SU-DHL-6 (cell line): ENCODE results near the gene EID2B.

Experiments
- H2AFZ ChIP-seq: fragments of 200-600 bp; sonication (generic); 2 replicates; pipeline ENCODE4 v1.6.1; 2014; ENCODE audit warnings: low read depth, mild to moderate bottlenecking, moderate library complexity, mixed read lengths, antibody characterized with exemption, low read length; ENCODE audit not compliant: severe bottlenecking
- H3F3A ChIP-seq: fragments of 200-600 bp; shearing (Covaris generic); 2 replicates; pipeline ENCODE4 v1.6.0; 2016; ENCODE audit warnings: antibody characterized with exemption, mild to moderate bottlenecking; ENCODE audit not compliant: insufficient read depth
- H3K27ac ChIP-seq: fragments of 200-600 bp; sonication (generic); 2 replicates; pipeline ENCODE4 v1.5.1; 2016; ENCODE audit warnings: low read depth, mild to moderate bottlenecking, low read length, moderate library complexity, mixed read lengths
- H3K27me3 ChIP-seq: fragments of 200-600 bp; sonication (generic), shearing (Covaris generic); 2 replicates; pipeline ENCODE4 v1.6.0; 2014; ENCODE audit warnings: mild to moderate bottlenecking, low read length
- H3K36me3 ChIP-seq: fragments of 200-600 bp; sonication (generic); 2 replicates; pipeline ENCODE4 v1.6.1; 2014; ENCODE audit warnings: mild to moderate bottlenecking, low read length, mixed read lengths
- H3K4me2 ChIP-seq: fragments of 300-600, 200-600 bp; shearing (Covaris generic), sonication (generic); 2 replicates; pipeline ENCODE4 v1.6.0; 2014; ENCODE audit warnings: low read length, low read depth, mild to moderate bottlenecking; ENCODE audit not compliant: poor library complexity, severe bottlenecking
- H3K4me3 ChIP-seq: fragments of 200-600 bp; sonication (generic); 2 replicates; pipeline ENCODE4 v1.5.1; 2014; ENCODE audit warnings: antibody characterized with exemption, low read length, mild to moderate bottlenecking, mixed read lengths; ENCODE audit not compliant: insufficient read depth, poor library complexity, severe bottlenecking
- H3K79me2 ChIP-seq: fragments of 200-600 bp; sonication (generic); 2 replicates; pipeline ENCODE4 v1.6.1; 2014; ENCODE audit warnings: mild to moderate bottlenecking, low read length, moderate library complexity; ENCODE audit not compliant: insufficient read depth
- H3K9ac ChIP-seq: fragments of 200-600 bp; sonication (generic); 2 replicates; pipeline ENCODE4 v1.7.0; 2014; ENCODE audit warnings: mild to moderate bottlenecking, low read length
- H3K9me2 ChIP-seq: fragments of 200-600 bp; sonication (generic); replicated peaks from 2 replicates; pipeline ENCODE4 v1.6.1; 2014; ENCODE audit warnings: low read length; ENCODE audit not compliant: insufficient read depth
- H3K9me3 ChIP-seq: fragments of 200-600 bp; sonication (generic); 2 replicates; pipeline ENCODE4 v1.6.1; 2014; ENCODE audit warnings: low read length, mixed read lengths; ENCODE audit not compliant: insufficient read depth
- H4K20me1 ChIP-seq: fragments of 200-600 bp; sonication (generic); 2 replicates; pipeline ENCODE4 v1.6.1; 2014; ENCODE audit warnings: low read depth, mild to moderate bottlenecking, antibody characterized with exemption, low read length, moderate library complexity, mixed read lengths
- EZH2phosphoT487 ChIP-seq: fragments of 200-600 bp; sonication (generic), shearing (Covaris generic); conservative IDR thresholded peaks from 2 replicates; pipeline ENCODE4 v1.6.1; 2018; ENCODE audit warnings: mild to moderate bottlenecking, antibody characterized with exemption, low read length, moderate library complexity, mixed read lengths
- TF ChIP-seq, protein P1 (sequence below): fragments of 200-600 bp; sonication (generic); IDR thresholded peaks from one replicate; pipeline ENCODE4 v1.5.1; 2017; ENCODE audit warnings: antibody characterized with exemption, mild to moderate bottlenecking, low read length, moderate library complexity; ENCODE audit not compliant: insufficient read depth, poor library complexity, severe bottlenecking

EID2B gene

DNA sequence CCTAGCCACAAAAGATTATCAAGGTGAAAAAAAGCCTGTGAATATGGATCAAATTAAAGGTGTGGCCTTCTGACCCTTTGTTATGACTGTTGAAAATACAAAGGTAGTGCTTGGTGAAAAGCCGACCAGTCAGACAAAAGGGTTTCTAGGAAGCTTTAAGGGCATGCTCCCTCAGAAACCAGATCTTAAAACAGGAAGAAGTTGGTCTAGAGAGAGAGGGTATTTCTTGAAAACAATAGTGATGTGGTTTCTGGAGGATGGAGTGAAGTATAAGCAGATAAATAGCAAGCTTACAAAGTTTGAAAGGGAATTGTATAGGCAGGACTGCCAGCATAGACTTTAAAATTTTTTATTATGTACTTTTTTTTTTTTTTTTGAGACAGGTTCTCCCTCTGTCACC, 12.3 kb upstream of the EID2B start:
- no peak overlapping the region for H3K27ac ChIP-seq
- TF ChIP-seq, protein P1, sequence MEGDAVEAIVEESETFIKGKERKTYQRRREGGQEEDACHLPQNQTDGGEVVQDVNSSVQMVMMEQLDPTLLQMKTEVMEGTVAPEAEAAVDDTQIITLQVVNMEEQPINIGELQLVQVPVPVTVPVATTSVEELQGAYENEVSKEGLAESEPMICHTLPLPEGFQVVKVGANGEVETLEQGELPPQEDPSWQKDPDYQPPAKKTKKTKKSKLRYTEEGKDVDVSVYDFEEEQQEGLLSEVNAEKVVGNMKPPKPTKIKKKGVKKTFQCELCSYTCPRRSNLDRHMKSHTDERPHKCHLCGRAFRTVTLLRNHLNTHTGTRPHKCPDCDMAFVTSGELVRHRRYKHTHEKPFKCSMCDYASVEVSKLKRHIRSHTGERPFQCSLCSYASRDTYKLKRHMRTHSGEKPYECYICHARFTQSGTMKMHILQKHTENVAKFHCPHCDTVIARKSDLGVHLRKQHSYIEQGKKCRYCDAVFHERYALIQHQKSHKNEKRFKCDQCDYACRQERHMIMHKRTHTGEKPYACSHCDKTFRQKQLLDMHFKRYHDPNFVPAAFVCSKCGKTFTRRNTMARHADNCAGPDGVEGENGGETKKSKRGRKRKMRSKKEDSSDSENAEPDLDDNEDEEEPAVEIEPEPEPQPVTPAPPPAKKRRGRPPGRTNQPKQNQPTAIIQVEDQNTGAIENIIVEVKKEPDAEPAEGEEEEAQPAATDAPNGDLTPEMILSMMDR, result no peak
- no peak for TF ChIP-seq EZH2phosphoT487
- no peaks in the 10 kb centered on the region for H3K27me3 ChIP-seq
- H3K9ac ChIP-seq, result no peak overlapping the region
- no peak overlapping the region for H3K4me2 ChIP-seq
- H3K36me3 ChIP-seq, result no peaks in the 10 kb centered on the region
- no peaks in the 10 kb centered on the region for H3K79me2 ChIP-seq
- no peaks in the 10 kb centered on the region for H3K9me2 ChIP-seq
- no peaks in the 10 kb centered on the region for H3F3A ChIP-seq
- H3K9me3 ChIP-seq, result no peaks in the 10 kb centered on the region
- H3K4me3 ChIP-seq, result no peak overlapping the region
- no peaks in the 10 kb centered on the region for H4K20me1 ChIP-seq
- no peak overlapping the region for H2AFZ ChIP-seq

DNA sequence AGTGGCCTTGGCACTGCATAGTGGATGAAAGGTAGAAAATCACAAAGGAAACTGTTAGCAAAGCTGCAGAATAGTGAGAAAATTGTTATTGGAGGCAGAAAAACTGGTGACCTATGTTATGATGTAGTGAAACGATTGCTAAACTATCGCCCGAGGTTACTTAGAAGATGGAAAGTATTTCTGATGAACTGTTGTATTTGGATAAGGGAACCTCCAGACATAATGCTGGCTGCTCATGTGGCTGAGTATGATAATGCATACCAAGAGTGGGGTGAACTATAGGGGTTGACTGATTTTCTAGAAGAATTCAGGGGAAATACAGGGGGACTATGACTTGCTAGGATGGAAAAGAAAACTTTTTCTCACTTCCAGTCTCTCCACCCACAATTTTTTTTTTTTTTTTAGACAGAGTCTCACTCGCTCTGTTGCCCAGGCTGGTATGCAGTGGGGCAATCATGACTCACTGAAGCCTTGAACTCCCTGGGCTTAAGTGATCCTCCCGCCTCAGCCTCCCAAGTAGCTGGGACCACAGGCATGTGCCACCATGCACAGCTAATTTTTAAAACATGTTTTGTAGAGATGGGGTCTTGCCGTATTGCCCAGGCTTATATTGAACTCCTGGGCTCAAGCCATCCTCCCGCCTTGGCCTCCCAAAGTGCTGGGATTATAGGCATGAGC, 11.7 kb upstream of the EID2B start:
- H3K79me2 ChIP-seq, result peaks cover under 1% of the 10 kb centered on the region; the same call in 1 of the 2 replicates
- no peak overlapping the region for H3K27ac ChIP-seq
- no peak overlapping the region for H3K9ac ChIP-seq
- no peaks in the 10 kb centered on the region for H3K9me2 ChIP-seq
- H4K20me1 ChIP-seq, result no peaks in the 10 kb centered on the region
- no peaks in the 10 kb centered on the region for H3K27me3 ChIP-seq
- no peaks in the 10 kb centered on the region for H3K9me3 ChIP-seq
- no peak for TF ChIP-seq EZH2phosphoT487
- TF ChIP-seq, protein P1, result no peak
- no peak overlapping the region for H2AFZ ChIP-seq
- no peak overlapping the region for H3K4me2 ChIP-seq
- no peak overlapping the region for H3K4me3 ChIP-seq
- no peaks in the 10 kb centered on the region for H3K36me3 ChIP-seq
- no peaks in the 10 kb centered on the region for H3F3A ChIP-seq

DNA sequence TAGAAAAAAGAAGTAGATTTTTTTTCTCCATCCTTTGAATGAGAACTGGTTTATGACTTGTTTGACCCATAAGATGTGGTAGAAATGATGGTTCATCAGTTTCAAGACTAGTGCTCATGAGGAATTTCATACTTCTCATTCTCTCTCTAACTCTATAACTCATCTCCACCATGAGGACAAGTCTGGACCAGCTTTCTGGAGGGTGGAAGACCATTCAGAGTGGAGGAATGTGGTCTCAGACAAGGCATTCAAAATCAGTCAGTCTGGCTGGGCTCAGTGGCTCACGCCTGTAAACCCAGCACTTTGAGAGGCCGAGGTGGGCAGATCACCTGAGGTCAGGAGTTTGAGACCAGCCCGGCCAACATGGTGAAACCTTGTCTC, 10.8 kb upstream of the EID2B start:
- H3K4me2 ChIP-seq, result no peak overlapping the region
- no peak overlapping the region for H2AFZ ChIP-seq
- H3K27me3 ChIP-seq, result no peaks in the 10 kb centered on the region
- peaks cover 10% of the 10 kb centered on the region for H3K79me2 ChIP-seq
- no peaks in the 10 kb centered on the region for H3K9me3 ChIP-seq
- no peak overlapping the region for H3K4me3 ChIP-seq
- no peaks in the 10 kb centered on the region for H3F3A ChIP-seq
- H3K27ac ChIP-seq, result no peak overlapping the region
- no peaks in the 10 kb centered on the region for H3K9me2 ChIP-seq
- no peaks in the 10 kb centered on the region for H3K36me3 ChIP-seq
- no peak overlapping the region for H3K9ac ChIP-seq
- no peaks in the 10 kb centered on the region for H4K20me1 ChIP-seq
- TF ChIP-seq, protein P1, result no peak
- TF ChIP-seq EZH2phosphoT487, result no peak
